GM21367 (cell line): ENCODE data around the gene EXOC2.
"Not testable (repeated sequence)": the region's sequence is repeated elsewhere in the genome, so short reads cannot be mapped to it uniquely, and the experiment has no call there.

Source experiments
- ATAC-seq: cut with Tn5 transposase; IDR thresholded peaks from one replicate; pipeline ENCODE4 v1.9.1; 2021; ENCODE audit not compliant: unreplicated experiment

Gene EXOC2

DNA sequence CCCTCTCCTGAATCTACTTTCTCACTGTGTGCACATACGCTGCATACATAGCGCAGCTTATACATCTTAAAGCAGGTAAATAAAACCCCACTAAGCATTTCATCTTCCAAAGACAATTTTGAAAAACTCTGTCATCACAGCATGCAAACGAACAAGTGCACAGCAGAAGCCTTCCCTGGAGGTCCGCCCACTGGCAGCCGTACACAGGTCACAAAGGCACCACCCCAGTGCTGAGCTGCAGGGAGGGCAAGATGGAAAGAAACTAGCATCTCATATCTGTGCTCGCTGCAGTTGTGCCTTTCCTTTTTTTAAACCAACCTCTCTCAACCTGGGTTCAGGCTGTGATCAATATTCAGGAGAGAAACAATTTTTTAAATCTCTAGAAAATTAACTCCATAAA is 109.3 kb downstream of the EXOC2 start:
- no peak for ATAC-seq

- no peak for ATAC-seq
Measured at GRCh38 chr6:583116-583515, 109.8 kb downstream of the EXOC2 start.

GRCh38 chr6:582370-582769 is 110.6 kb downstream of the EXOC2 start:
- no peak for ATAC-seq

- ATAC-seq: no peak
Measured at GRCh38 chr6:579339-579738, 113.6 kb downstream of the EXOC2 start.

DNA sequence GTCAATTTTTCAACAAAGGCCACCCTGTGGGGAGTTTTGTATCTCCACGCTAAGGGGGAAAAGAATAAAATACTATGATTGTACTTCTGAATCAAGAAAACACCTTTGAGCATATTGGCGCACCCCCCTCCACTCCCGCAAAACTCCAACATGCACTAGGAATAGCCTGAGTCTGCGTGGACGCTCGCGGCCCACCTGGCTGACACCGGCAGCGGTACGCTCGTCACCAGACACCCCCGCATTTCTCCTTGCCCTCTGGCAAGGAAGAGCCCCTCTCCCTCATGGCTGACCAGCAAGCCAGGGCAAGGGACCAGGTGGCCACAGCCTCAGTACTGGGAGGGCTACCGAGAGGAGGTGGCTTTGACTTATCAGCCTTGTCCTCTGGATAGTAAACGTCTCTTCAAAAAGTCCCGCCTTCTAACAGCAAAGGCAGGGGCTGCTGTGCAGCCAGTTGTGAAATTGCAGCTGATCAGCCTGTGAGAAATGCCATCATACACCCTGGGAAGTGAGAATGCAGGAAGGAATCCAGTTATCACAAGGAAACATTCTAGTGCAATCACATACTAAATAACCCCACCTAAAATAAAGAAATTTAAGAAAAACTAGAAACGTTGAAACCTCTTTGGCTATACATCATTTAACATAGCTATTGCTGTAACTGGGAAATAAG is 120.2 kb downstream of the EXOC2 start:
- no peak for ATAC-seq

DNA sequence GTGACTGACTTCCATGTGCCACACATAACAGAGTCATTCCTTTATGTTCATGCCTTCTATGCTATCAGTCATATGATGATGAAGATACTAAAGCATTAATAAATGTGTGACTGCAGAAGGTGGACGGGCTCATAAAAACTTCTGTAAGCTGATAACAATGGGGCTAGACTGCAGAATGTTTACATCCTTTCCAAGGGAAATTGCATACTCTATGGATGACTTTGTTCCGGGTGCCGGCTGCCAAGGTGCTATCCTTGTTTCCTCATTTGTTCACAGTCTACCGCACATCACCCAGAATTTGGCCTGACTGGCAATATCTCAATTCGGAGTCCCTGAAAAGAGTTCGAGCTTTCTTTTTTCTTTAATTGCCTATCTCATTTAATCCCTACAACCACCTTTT is 121.0 kb downstream of the EXOC2 start:
- ATAC-seq: no peak

GRCh38 chr6:570825-571224 is 122.1 kb downstream of the EXOC2 start:
- ATAC-seq: no peak

- ATAC-seq: no peak
Measured at GRCh38 chr6:568954-569523, 123.9 kb downstream of the EXOC2 start.

GRCh38 chr6:568085-568484 is 124.9 kb downstream of the EXOC2 start:
- no peak for ATAC-seq

- ATAC-seq: no peak
Measured at GRCh38 chr6:563863-564262, 129.1 kb downstream of the EXOC2 start.

GRCh38 chr6:562052-562676 is 130.8 kb downstream of the EXOC2 start:
- ATAC-seq: no peak

- ATAC-seq: not testable (repeated sequence)
Measured at GRCh38 chr6:561335-561734, 131.6 kb downstream of the EXOC2 start.

DNA sequence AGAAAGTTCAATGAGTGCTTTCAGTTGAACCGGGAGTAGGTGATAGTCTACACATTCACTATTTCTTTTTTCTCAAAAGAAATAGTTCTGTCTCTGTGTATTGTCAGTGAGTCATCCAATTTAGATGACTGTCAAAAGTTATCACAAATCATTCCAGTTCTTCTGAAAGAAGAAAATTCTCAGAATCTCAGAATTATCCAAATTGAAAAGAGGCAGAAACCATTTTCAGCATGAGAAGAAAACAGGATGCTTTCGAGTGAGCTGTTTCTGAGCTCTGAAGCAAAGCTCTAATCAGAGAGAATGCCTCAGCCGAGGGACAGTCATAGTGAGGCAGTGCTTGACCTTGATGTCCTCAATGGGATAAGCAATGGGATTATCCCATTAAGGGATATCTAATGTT is 134.0 kb downstream of the EXOC2 start:
- no peak for ATAC-seq

DNA sequence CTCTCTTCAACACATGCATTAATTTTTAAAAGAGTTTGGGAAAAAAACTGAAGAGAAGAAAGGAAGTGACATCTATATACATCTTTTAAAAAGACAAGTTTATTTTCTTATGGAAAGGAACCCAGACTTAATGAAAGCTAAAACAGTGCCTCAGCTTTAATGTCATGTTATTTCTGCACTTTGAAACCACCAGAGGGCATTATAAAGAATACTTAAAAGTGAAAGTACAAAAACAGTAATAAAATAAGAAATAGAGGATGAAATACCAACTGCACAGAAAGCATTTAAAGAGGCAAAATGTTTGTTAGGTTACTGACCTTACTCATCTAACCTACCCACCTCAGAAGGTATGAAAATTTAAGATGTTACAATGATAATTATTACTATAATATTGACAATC is 134.8 kb downstream of the EXOC2 start:
- ATAC-seq: no peak

DNA sequence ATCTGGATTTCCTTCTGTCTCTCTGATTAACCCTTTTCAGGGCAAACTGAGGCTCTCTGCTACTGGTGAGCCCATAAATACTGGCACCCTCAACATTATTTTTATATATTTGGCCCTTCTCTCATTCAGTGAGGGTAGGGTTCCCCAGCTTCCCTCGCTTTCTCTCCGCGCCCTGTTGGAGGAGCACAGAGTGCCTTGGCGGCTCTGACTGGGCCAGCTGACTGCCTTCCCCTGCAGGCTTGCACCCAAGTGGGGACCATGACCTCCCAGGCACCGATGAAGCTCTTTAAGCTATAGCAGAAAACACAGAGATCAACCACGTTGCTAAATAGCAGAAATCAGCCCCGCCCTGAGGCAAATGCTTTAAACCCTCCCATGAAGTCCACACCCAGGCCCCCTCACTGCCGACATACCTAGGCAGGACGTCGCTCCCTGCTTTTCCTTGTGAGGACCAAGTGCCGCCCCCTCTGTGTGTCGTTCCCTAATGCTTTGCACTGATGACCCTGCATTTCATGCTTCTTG is 141.0 kb downstream of the EXOC2 start:
- no peak for ATAC-seq

- ATAC-seq: no peak
Measured at GRCh38 chr6:551405-551804, 141.5 kb downstream of the EXOC2 start.

GRCh38 chr6:549906-550305 is 143.0 kb downstream of the EXOC2 start:
- ATAC-seq: no peak

- ATAC-seq: no peak
Measured at GRCh38 chr6:548517-548916, 144.4 kb downstream of the EXOC2 start.

DNA sequence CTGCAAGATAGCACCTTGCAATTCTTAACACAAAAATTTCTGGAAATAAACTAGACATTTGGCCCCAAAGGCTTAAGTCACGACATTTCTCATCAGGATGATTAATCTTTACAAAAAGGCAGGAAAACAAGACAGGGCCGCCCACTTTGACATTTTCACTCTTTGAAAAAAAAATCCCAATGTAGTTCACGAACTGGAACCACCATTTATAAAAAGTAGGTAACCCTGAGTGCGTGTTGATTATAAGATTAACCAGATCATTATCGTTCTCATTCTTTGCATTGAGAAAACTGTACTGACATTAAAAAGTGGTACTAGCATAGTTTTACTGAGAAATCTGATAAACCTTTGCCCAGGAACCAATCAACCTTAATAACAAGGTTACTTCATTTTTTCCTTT is 144.8 kb downstream of the EXOC2 start:
- ATAC-seq: no peak

DNA sequence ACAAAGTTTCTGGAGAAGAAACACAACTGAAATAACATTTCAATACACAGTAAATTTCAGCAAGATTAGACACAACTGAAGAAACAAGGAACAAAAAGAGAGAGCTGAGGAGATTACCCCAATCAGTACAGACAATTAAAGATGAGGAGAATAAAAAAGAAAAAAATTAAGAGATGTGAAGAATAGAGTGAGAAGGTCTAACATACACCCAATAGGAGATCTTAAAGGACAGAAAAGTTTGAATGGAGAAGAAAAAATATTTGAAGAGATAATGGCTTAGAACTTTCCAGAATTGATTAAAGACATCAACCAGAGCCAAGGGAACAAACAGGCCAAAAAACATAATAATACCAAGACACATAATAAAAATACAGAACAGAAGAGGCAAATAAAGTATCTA is 152.4 kb downstream of the EXOC2 start:
- no peak for ATAC-seq

GRCh38 chr6:537114-537513 is 155.8 kb downstream of the EXOC2 start:
- ATAC-seq: no peak

- ATAC-seq: no peak
Measured at GRCh38 chr6:530425-530824, 162.5 kb downstream of the EXOC2 start.
